HG03159 (cell line): ENCODE data around the gene CRK.
"Not testable (repeated sequence)": the region's sequence is repeated elsewhere in the genome, so short reads cannot be mapped to it uniquely, and the experiment has no call there.

Experiments used
- ATAC-seq: cut with Tn5 transposase; IDR thresholded peaks from one replicate; pipeline ENCODE4 v1.9.1; 2021; ENCODE audit warnings: mild to moderate bottlenecking, moderate library complexity; ENCODE audit not compliant: unreplicated experiment

CRK gene

GRCh38 chr17:1390432-1391367, 65.3 kb downstream of the CRK start:
- no peak for ATAC-seq

GRCh38 chr17:1387490-1388227, 68.4 kb downstream of the CRK start:
- not testable (repeated sequence) for ATAC-seq

- not testable (repeated sequence) for ATAC-seq
These were observed 69.3 kb downstream of the CRK start for GRCh38 chr17:1386675-1387190.

GRCh38 chr17:1386265-1386664, 69.8 kb downstream of the CRK start:
- ATAC-seq: no peak

- ATAC-seq: no peak
These were observed 70.2 kb downstream of the CRK start for GRCh38 chr17:1385861-1386260.

- ATAC-seq: no peak
These were observed 71.1 kb downstream of the CRK start for GRCh38 chr17:1384905-1385435.

GRCh38 chr17:1379930-1380313, 76.1 kb downstream of the CRK start:
- no peak for ATAC-seq

- ATAC-seq: no peak
These were observed 76.7 kb downstream of the CRK start for GRCh38 chr17:1379208-1379929.

GRCh38 chr17:1378476-1378860, 77.6 kb downstream of the CRK start:
- not testable (repeated sequence) for ATAC-seq

GRCh38 chr17:1377334-1377733, 78.7 kb downstream of the CRK start:
- no peak for ATAC-seq

GRCh38 chr17:1376061-1376460, 80.0 kb downstream of the CRK start:
- no peak for ATAC-seq

GRCh38 chr17:1375615-1376014, 80.4 kb downstream of the CRK start:
- no peak for ATAC-seq

GRCh38 chr17:1374431-1375177, 81.4 kb downstream of the CRK start:
- ATAC-seq: no peak

- ATAC-seq: no peak
These were observed 82.3 kb downstream of the CRK start for GRCh38 chr17:1373707-1374237.

- no peak for ATAC-seq
These were observed 83.4 kb downstream of the CRK start for GRCh38 chr17:1372618-1373017.

- no peak for ATAC-seq
These were observed 84.0 kb downstream of the CRK start for GRCh38 chr17:1371893-1372590.
